PC-9 (cell line): Measurements from ENCODE around the gene FAM110C.

Source experiments
- CTCF ChIP-seq: fragments of 200-600 bp; sonication (generic); conservative IDR thresholded peaks from 2 replicates; pipeline ENCODE4 v1.6.1; 2017; ENCODE audit warnings: mixed run types, antibody characterized with exemption, mild to moderate bottlenecking, moderate library complexity
- EZH2 ChIP-seq: fragments of 200-600 bp; sonication (generic); IDR thresholded peaks from 2 replicates; pipeline ENCODE4 v1.8.0; 2017; ENCODE audit warnings: antibody characterized with exemption, low read depth

GRCh38 chr2:85761-86160 is 39.5 kb upstream of the FAM110C start:
- no peak for TF ChIP-seq CTCF
- TF ChIP-seq EZH2 = no peak
